ENCODE data around the gene ZEB1. TPM values are rescaled to one million over a fixed set of nuclear protein-coding genes. Genes with fewer than 3 reads are reported as not detected.

Gene ZEB1
- total and polyA plus RNA-seq, 2 of the 4 experiments (the other 2 are of a cell fraction): 23.7 to 108 TPM

DNA sequence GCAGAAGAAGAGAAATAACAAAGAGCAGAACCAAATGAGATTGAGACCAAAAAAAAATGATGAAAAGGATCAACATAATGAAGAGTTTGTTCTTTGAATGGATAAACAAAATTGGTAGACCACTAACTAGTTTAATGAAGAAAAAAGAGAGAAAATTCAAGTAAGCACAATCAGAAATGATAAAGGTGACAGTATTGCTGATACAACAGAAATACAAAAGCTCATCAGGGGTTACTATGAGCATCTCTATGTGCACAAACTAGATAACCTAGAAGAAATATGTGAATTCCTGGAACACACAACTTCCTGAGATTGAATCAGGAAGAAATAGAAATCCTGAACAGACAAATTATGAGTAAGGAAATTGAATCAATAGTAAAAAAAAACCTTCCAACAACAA is 157.1 kb downstream of the ZEB1 start:
- H2AK5ac ChIP-seq (ENCODE audit: low read depth, low read length): no peak overlapping the region
- H2BK120ac ChIP-seq (ENCODE audit: low read depth, low read length): no peak overlapping the region
- H4K91ac ChIP-seq (ENCODE audit: insufficient read depth, low read depth, low read length): no peak overlapping the region
- H2BK5ac ChIP-seq (ENCODE audit: low read depth, low read length, poor library complexity, severe bottlenecking): no peak overlapping the region
- BruUV-seq (replicated peaks): no TSS peak
- H3K18ac ChIP-seq (ENCODE audit: low read depth, low read length): no peak overlapping the region
- H3K27me3 ChIP-seq (ENCODE audit: control insufficient read depth, insufficient read depth, low read length): no peaks in the 10 kb centered on the region
- H3K9ac ChIP-seq (ENCODE audit: low read depth, low read length): no peak overlapping the region
- peaks cover 4 to 5% of the 10 kb centered on the region in 2 experiments; a peak in 1 of 4 replicates for H3K79me1 ChIP-seq (ENCODE audit: low read depth in 1 of 2, low read length in 2 of 2)
- ChIA-PET POLR2A (ENCODE audit: unreplicated experiment) (no interaction called here), CTCF (no interaction called here)
- H4K20me1 ChIP-seq (ENCODE audit: insufficient read depth, low read length): no peaks in the 10 kb centered on the region
- H3K4me2 ChIP-seq (ENCODE audit: low read depth, low read length): no peak overlapping the region
- no peak for DNase-seq
- intact Hi-C loops (cut with micrococcal nuclease) (no loop called here), in situ Hi-C loops (cut with MboI; ENCODE audit: low sequenced_read_pairs) (no loop called here), dilution Hi-C loops (cut with HindIII; ENCODE audit: low sequenced_read_pairs, unreplicated experiment) (no loop called here)
- no peaks in the 10 kb centered on the region for H3K4me1 ChIP-seq (ENCODE audit: control insufficient read depth, insufficient read depth, low read length)
- no peak overlapping the region for H2BK20ac ChIP-seq (ENCODE audit: low read depth, low read length)
- H4K5ac ChIP-seq (ENCODE audit: low read depth, low read length): no peak overlapping the region
- no peak overlapping the region for H3K27ac ChIP-seq (ENCODE audit: insufficient read depth, low read length)
- no peak overlapping the region for H2AK9ac ChIP-seq (replicated peaks; ENCODE audit: low read depth, low read length, poor library complexity)
- no peak overlapping the region for H3K23ac ChIP-seq (ENCODE audit: low read depth, low read length)
- no peaks in the 10 kb centered on the region for H3K36me3 ChIP-seq (ENCODE audit: control insufficient read depth, insufficient read depth, low read length)
- H3K14ac ChIP-seq (replicated peaks; ENCODE audit: low read depth, low read length): no peak overlapping the region
- H3K4me3 ChIP-seq (ENCODE audit: insufficient read depth, low read depth, low read length): no peak overlapping the region
- H4K8ac ChIP-seq (ENCODE audit: low read depth in 2 of 2, low read length in 2 of 2): no peak overlapping the region
- peaks cover 3% of the 10 kb centered on the region; the same call in 1 of the 2 replicates for H3K9me3 ChIP-seq (ENCODE audit: control insufficient read depth, insufficient read depth, low read length)
- H2BK15ac ChIP-seq (ENCODE audit: low read depth, low read length): no peak overlapping the region
- no peak overlapping the region for H2AFZ ChIP-seq (replicated peaks; ENCODE audit: low read length, poor library complexity)
- no peak overlapping the region for H3K4ac ChIP-seq (ENCODE audit: low read depth, low read length)
- no peak for ATAC-seq (ENCODE audit: low read depth)
- no peak for TF ChIP-seq RAD21 (IDR thresholded peaks at IDR 0.05; ENCODE audit: low read length)
- TF ChIP-seq MXI1 (IDR thresholded peaks at IDR 0.05; ENCODE audit: borderline replicate concordance, low read depth, low read length): no peak
- no peak for TF ChIP-seq POLR2A (IDR thresholded peaks at IDR 0.05; ENCODE audit: low read depth, low read length)
- TF ChIP-seq, protein P1, sequence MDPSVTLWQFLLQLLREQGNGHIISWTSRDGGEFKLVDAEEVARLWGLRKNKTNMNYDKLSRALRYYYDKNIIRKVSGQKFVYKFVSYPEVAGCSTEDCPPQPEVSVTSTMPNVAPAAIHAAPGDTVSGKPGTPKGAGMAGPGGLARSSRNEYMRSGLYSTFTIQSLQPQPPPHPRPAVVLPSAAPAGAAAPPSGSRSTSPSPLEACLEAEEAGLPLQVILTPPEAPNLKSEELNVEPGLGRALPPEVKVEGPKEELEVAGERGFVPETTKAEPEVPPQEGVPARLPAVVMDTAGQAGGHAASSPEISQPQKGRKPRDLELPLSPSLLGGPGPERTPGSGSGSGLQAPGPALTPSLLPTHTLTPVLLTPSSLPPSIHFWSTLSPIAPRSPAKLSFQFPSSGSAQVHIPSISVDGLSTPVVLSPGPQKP (IDR thresholded peaks at IDR 0.05; ENCODE audit: borderline replicate concordance, low read depth, low read length): no peak
- no peak for TF ChIP-seq RCOR1 (IDR thresholded peaks at IDR 0.05; ENCODE audit: insufficient replicate concordance, low read length)
- peak; percentile 77 for TF ChIP-seq MAFK (IDR thresholded peaks at IDR 0.05; ENCODE audit: low read depth, low read length)
- no peak for TF ChIP-seq USF2 (IDR thresholded peaks at IDR 0.05; ENCODE audit: low read depth, low read length)
- TF ChIP-seq CHD1 (IDR thresholded peaks at IDR 0.05; ENCODE audit: low read depth, low read length): no peak
- H3K56ac ChIP-seq (ENCODE audit: extremely low read depth, insufficient read depth, low read length): no peak overlapping the region
- no peaks in the 10 kb centered on the region for H3K9me1 ChIP-seq (ENCODE audit: insufficient read depth, low read length)
